T1000 (cell line): ENCODE measurements around the gene WDR53.
"Not testable (repeated sequence)": the region's sequence is repeated elsewhere in the genome, so short reads cannot be mapped to it uniquely, and the experiment has no call there.

Experiments used
- DNase-seq: peaks from one replicate; lab custom pipeline; 2025; ENCODE audit warnings: mixed read lengths; lab: John Stamatoyannopoulos, UW

The WDR53 gene

GRCh38 chr3:196568246-196569002, at the start of gene WDR53, which contains the start of gene FBXO45:
TSS of gene WDR53 (minus strand) at chr3:196568554. CDS start at chr3:196561475, 7,079 bp downstream.
TSS of gene FBXO45 (plus strand) at chr3:196568660. CDS start at chr3:196568985, 325 bp downstream.
- peak; percentile 69 for DNase-seq

- DNase-seq: no peak
Observed at GRCh38 chr3:196617256-196617655, 48.9 kb upstream of the WDR53 start.

- not testable (repeated sequence) for DNase-seq
Observed at GRCh38 chr3:196615234-196615633, 46.9 kb upstream of the WDR53 start.

- no peak for DNase-seq
Observed at GRCh38 chr3:196611761-196612483, 43.6 kb upstream of the WDR53 start.

GRCh38 chr3:196609805-196610515, 41.6 kb upstream of the WDR53 start:
- DNase-seq: no peak

- peak; percentile 31 for DNase-seq
Observed at GRCh38 chr3:196609343-196609775, 41.0 kb upstream of the WDR53 start.

- DNase-seq: no peak
Observed at GRCh38 chr3:196608693-196609092, 40.3 kb upstream of the WDR53 start.

- DNase-seq: no peak
Observed at GRCh38 chr3:196604548-196604947, 36.2 kb upstream of the WDR53 start.

- no peak for DNase-seq
Observed at GRCh38 chr3:196603683-196604082, 35.3 kb upstream of the WDR53 start.

- no peak for DNase-seq
Observed at GRCh38 chr3:196602673-196603072, 34.3 kb upstream of the WDR53 start.

GRCh38 chr3:196600359-196600758, 32.0 kb upstream of the WDR53 start:
- no peak for DNase-seq

GRCh38 chr3:196599734-196600128, 31.4 kb upstream of the WDR53 start:
- no peak for DNase-seq

- not testable (repeated sequence) for DNase-seq
Observed at GRCh38 chr3:196597971-196598733, 29.8 kb upstream of the WDR53 start.

- DNase-seq: no peak
Observed at GRCh38 chr3:196596355-196596754, 28.0 kb upstream of the WDR53 start.

GRCh38 chr3:196590279-196590678, 21.9 kb upstream of the WDR53 start:
- DNase-seq: no peak

- no peak for DNase-seq
Observed at GRCh38 chr3:196585044-196585757, 16.8 kb upstream of the WDR53 start.

- DNase-seq: no peak
Observed at GRCh38 chr3:196572389-196572788, 4.0 kb upstream of the WDR53 start.

GRCh38 chr3:196570332-196570731, 2.0 kb upstream of the WDR53 start:
- not testable (repeated sequence) for DNase-seq

GRCh38 chr3:196569003-196569516, 706 bp upstream of the WDR53 start:
- DNase-seq: no peak

GRCh38 chr3:196563721-196564225, 4.6 kb downstream of the WDR53 start:
- DNase-seq: no peak

- DNase-seq: no peak
Observed at GRCh38 chr3:196559826-196560225, 8.5 kb downstream of the WDR53 start.
